B cell (primary cell): ENCODE measurements around the gene ASPG. TPM values are rescaled to one million over a fixed set of nuclear protein-coding genes. Genes with fewer than 3 reads are reported as not detected.

ENCODE experiments used
- ATAC-seq: fragments of 200-7000 bp; cut with Tn5 transposase; one replicate; pipeline ENCODE4 v1.10.0; 2021; ENCODE audit warnings: low read depth, mild to moderate bottlenecking, moderate number of reproducible peaks, moderate library complexity
- CTCF ChIA-PET: fragments of 350-600 bp; sonication (Branson Sonifier 250); formaldehyde crosslinking; loops from one replicate; lab custom pipeline; 2021; ENCODE audit warnings: antibody characterized with exemption, inconsistent platforms; lab: Charles Lee
- POLR2A ChIA-PET: fragments of 350-600 bp; sonication (Branson Sonifier 250); formaldehyde crosslinking; loops from one replicate; lab custom pipeline; 2021; ENCODE audit warnings: antibody characterized with exemption; lab: Charles Lee
- DNase-seq: peaks from one replicate; pipeline ENCODE4 v3.0.0; 2013
- H2AFZ ChIP-seq: 2 replicates; pipeline ENCODE4 v1.6.1; 2012; ENCODE audit warnings: mild to moderate bottlenecking, low read depth, low read length; ENCODE audit not compliant: insufficient read depth, poor library complexity, severe bottlenecking
- H3K27ac ChIP-seq, 2 donors: 1 replicate in 1 of 2; 2 replicates in 1 of 2; pipeline ENCODE4 v1.5.1; 2012 to 2013; ENCODE audit warnings: low read length in 2 of 2, mild to moderate bottlenecking in 2 of 2, moderate library complexity in 1 of 2
- H3K27me3 ChIP-seq, 4 experiments: fragments of 200-600 bp in 1 of 4; sonication (generic) in 1 of 4; replicated peaks in 1 of 4; 1 replicate in 2 of 4; 2 replicates in 2 of 4; pipeline versions ENCODE4 v1.6.1 to v1.7.0; 2013 to 2016; ENCODE audit warnings: low read length in 3 of 4, mild to moderate bottlenecking in 2 of 4, mixed read lengths in 1 of 4, moderate library complexity in 1 of 4; ENCODE audit not compliant: insufficient read depth in 4 of 4, control insufficient read depth in 3 of 4; ENCODE audit errors: control extremely low read depth in 1 of 4
- H3K36me3 ChIP-seq, 2 experiments: replicated peaks in 1 of 2; 1 replicate in 1 of 2; 2 replicates in 1 of 2; pipeline versions ENCODE4 v1.6.1 to v1.7.1; 2013; ENCODE audit warnings: low read length in 1 of 2; ENCODE audit not compliant: insufficient read depth in 2 of 2, control insufficient read depth in 1 of 2; ENCODE audit errors: control extremely low read depth in 1 of 2, extremely low read depth in 1 of 2
- H3K4me1 ChIP-seq, 2 donors: fragments of 200-600 bp in 1 of 2; sonication (generic) in 1 of 2; 1 replicate in 1 of 2; 2 replicates in 1 of 2; pipeline versions ENCODE4 v1.5.1 to v1.6.1; 2013 to 2017; ENCODE audit warnings: low read length in 2 of 2; ENCODE audit not compliant: control insufficient read depth in 2 of 2, insufficient read depth in 2 of 2
- H3K4me2 ChIP-seq: replicated peaks from 2 replicates; pipeline ENCODE3; 2012; ENCODE audit warnings: mild to moderate bottlenecking, low read depth, low read length; ENCODE audit not compliant: poor library complexity, severe bottlenecking
- H3K4me3 ChIP-seq, 5 experiments: fragments of 200-600 bp in 1 of 5; sonication (generic) in 1 of 5; 1 replicate in 3 of 5; 2 replicates in 2 of 5; pipeline versions ENCODE4 v1.5.1 to v1.7.0; 2011 to 2016; ENCODE audit warnings: low read length in 4 of 5, mild to moderate bottlenecking in 4 of 5, low read depth in 2 of 5, control low read depth in 1 of 5, moderate library complexity in 1 of 5; ENCODE audit not compliant: insufficient read depth in 1 of 5; ENCODE audit errors: control extremely low read depth in 1 of 5, extremely low read depth in 1 of 5
- H3K79me2 ChIP-seq: fragments of 200-600 bp; sonication (generic); one replicate; pipeline ENCODE4 v1.6.0; 2016; ENCODE audit warnings: low read length; ENCODE audit not compliant: control insufficient read depth, insufficient read depth
- H3K9ac ChIP-seq: fragments of 200-600 bp; sonication (generic); 2 replicates; pipeline ENCODE4 v1.6.1; 2017; ENCODE audit warnings: mild to moderate bottlenecking, low read length, moderate library complexity
- H3K9me3 ChIP-seq, 3 donors: one replicate each; pipeline versions ENCODE4 v1.6.1 to v1.7.1; 2013; ENCODE audit warnings: low read length in 2 of 3; ENCODE audit not compliant: control insufficient read depth in 2 of 3, insufficient read depth in 1 of 3; ENCODE audit errors: control extremely low read depth in 1 of 3
- H4K20me1 ChIP-seq: 2 replicates; pipeline ENCODE4 v1.6.0; 2012; ENCODE audit warnings: mild to moderate bottlenecking, low read length; ENCODE audit not compliant: insufficient read depth, control insufficient read depth, poor library complexity, severe bottlenecking
- H3K27ac Mint-ChIP-seq: one replicate; pipeline ENCODE4 v1.8.0; 2021; ENCODE audit warnings: mixed read lengths
- H3K27me3 Mint-ChIP-seq: one replicate; pipeline ENCODE4 v1.8.0; 2021; ENCODE audit warnings: mixed read lengths
- H3K4me1 Mint-ChIP-seq: one replicate; pipeline ENCODE4 v1.8.0; 2021; ENCODE audit warnings: mixed read lengths
- H3K4me3 Mint-ChIP-seq: one replicate; pipeline ENCODE4 v1.8.0; 2021; ENCODE audit warnings: mixed read lengths
- H3K9me3 Mint-ChIP-seq: one replicate; pipeline ENCODE4 v1.8.0; 2022; ENCODE audit warnings: mixed read lengths; ENCODE audit not compliant: insufficient read depth
- EZH2 ChIP-seq: IDR thresholded peaks from 2 replicates; pipeline ENCODE4 v1.6.1; 2012; ENCODE audit warnings: borderline replicate concordance, low read depth, mild to moderate bottlenecking, moderate library complexity, low read length; ENCODE audit not compliant: insufficient read depth, poor library complexity, severe bottlenecking
- WGBS: methylation state at CpG from one replicate; pipeline ENCODE4 v1.1.5; 2013; ENCODE audit warnings: missing lambda C conversion rate; ENCODE audit not compliant: insufficient coverage; 5-methylcytosine and 5-hydroxymethylcytosine counted together
- intact Hi-C: fragments of 100-400 bp; cut with micrococcal nuclease; formaldehyde crosslinking; loops from one replicate; pipeline ENCODE4 v1.10.0; 2022
- polyA plus RNA-seq: library from polyadenylated mRNA; depleted of rRNA; stranded (reverse); fragments of >200 nt; gene quantifications from 2 replicates; pipeline ENCODE4 v1.2.3, GENCODE V29; 2012
- total RNA-seq, 2 donors: library from RNA; stranded (reverse); fragments of 120-200 nt in 1 of 2; gene quantifications; 1 replicate in 1 of 2; 2 replicates in 1 of 2; pipeline versions ENCODE4 v1.2.3 to v1.2.4, GENCODE V29; 2013 to 2022
- TF ChIP-seq, protein P1 (sequence below): fragments of 200-600 bp; IDR thresholded peaks from one replicate; pipeline ENCODE4 v1.8.0; 2022; ENCODE audit warnings: antibody characterized with exemption, mild to moderate bottlenecking

Gene ASPG
- total and polyA plus RNA-seq, 2 donors (not counting 1 experiment from before 2014, with no cell fraction given) = not detected

DNA sequence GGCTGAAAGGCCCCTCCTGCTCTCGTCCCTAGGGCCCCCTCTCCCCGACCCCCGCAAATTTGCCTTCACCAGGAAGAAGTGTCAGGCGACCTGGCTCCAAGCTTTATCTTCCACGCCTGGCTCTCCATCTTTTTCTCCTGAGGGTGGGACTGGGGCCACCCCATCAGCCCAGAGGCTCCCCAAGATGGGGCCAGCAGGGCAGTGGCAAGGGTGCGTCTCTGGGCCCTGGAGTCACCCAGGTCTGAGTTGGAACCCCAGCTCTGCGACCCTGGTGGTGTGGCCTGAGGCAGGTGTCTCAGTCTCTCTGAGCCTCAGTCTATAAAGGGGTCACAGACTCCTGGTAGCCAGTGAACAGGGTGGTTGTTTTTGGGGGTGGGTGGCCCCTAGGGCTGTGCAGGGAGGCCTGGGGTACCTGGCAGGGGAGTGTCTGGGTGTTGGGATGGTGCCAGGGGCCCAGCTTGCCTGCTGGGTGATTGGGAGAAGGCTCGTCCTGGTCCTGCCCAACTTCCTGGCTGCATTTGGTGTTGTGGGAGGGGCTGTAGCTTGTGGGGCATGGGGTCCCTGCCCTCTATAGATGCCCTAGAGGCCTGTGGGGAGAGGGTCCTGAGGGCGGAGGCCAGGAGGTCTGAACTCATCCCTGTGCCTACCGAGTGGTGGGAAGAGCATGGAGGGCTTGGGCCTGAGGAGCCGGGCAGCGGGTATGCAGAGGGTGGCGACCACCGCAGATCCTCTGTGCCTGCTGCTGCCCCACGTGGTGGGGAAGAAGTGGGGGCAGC is 60.5 kb downstream of the ASPG start:
- Histone ChIP-seq H3K27ac (no peak overlapping the region), H3K4me2 (no peak overlapping the region), H4K20me1 (no peaks in the 10 kb centered on the region), H3K4me3 (no peak overlapping the region), H3K9ac (no peak overlapping the region), H2AFZ (no peak overlapping the region), H3K79me2 (no peaks in the 10 kb centered on the region), H3K27me3 (peaks cover 0 to 8% (median 0%) of the 10 kb centered on the region in 4 experiments), H3K4me1 (no peaks in the 10 kb centered on the region), H3K36me3 (no peaks in the 10 kb centered on the region), H3K9me3 (no peaks in the 10 kb centered on the region)
- DNase-seq (no peak), ATAC-seq (no peak)
- Mint-ChIP-seq H3K27ac (no peak overlapping the region), H3K9me3 (no peaks in the 10 kb centered on the region), H3K4me3 (no peak overlapping the region), H3K4me1 (no peaks in the 10 kb centered on the region), H3K27me3 (peaks cover 14% of the 10 kb centered on the region)
- intact Hi-C loops = no loop called here
- ChIA-PET CTCF (no interaction called here), POLR2A (no interaction called here)
- WGBS = 83% methylated on average over 15 of the region's 15 CpGs
- TF ChIP-seq, protein P1, sequence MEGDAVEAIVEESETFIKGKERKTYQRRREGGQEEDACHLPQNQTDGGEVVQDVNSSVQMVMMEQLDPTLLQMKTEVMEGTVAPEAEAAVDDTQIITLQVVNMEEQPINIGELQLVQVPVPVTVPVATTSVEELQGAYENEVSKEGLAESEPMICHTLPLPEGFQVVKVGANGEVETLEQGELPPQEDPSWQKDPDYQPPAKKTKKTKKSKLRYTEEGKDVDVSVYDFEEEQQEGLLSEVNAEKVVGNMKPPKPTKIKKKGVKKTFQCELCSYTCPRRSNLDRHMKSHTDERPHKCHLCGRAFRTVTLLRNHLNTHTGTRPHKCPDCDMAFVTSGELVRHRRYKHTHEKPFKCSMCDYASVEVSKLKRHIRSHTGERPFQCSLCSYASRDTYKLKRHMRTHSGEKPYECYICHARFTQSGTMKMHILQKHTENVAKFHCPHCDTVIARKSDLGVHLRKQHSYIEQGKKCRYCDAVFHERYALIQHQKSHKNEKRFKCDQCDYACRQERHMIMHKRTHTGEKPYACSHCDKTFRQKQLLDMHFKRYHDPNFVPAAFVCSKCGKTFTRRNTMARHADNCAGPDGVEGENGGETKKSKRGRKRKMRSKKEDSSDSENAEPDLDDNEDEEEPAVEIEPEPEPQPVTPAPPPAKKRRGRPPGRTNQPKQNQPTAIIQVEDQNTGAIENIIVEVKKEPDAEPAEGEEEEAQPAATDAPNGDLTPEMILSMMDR = no peak
- TF ChIP-seq EZH2 = no peak

DNA sequence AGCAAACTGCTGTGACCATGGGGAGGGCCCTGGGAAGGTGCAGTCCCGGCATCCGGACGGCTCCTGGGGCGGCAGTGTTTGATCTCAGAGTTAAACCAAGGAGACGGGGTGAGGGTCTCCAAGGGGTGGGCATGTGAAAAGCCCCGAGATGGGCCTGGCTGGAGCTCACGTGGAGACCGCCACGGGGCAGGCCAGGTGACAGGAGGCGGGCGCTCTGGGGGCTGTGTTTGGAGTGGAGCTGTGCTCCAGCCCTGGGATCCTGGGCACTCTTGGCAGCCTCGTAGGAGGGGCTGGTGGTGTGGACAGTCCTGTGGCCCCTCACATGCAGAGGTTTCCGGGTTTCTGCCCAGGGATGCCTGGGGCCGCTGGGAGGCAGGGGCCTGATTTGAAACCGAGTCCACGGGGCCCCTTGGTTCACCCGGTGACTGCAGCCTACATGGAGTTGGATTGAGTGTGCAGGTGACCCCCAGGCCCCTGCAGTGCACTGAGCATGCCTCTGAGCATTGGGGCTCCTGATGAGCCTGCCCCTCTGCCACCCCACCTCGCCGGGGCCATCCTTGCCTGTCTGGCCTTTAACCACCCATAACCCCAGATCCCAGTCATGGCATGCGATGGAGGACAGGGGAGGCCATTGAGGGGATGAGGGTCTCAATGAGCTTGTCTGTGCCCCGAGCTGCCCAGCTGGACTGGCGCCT is 61.3 kb downstream of the ASPG start:
- Histone ChIP-seq H3K4me1 (no peaks in the 10 kb centered on the region), H3K9ac (no peak overlapping the region), H3K4me2 (no peak overlapping the region), H2AFZ (no peak overlapping the region), H3K9me3 (no peaks in the 10 kb centered on the region), H3K27me3 (peaks cover 0 to 8% (median 0%) of the 10 kb centered on the region in 4 experiments), H3K79me2 (no peaks in the 10 kb centered on the region), H3K27ac (no peak overlapping the region), H3K36me3 (no peaks in the 10 kb centered on the region), H4K20me1 (no peaks in the 10 kb centered on the region), H3K4me3 (no peak overlapping the region)
- ATAC-seq (no peak), DNase-seq (no peak)
- intact Hi-C loops = no loop called here
- H3K4me1 Mint-ChIP-seq = no peaks in the 10 kb centered on the region
- no peak overlapping the region for H3K27ac Mint-ChIP-seq
- ChIA-PET POLR2A (no interaction called here), CTCF (no interaction called here)
- no peak overlapping the region for H3K4me3 Mint-ChIP-seq
- TF ChIP-seq, protein P1 = no peak
- TF ChIP-seq EZH2 = no peak
- 94% methylated on average over 19 of the region's 22 CpGs for WGBS
- no peaks in the 10 kb centered on the region for H3K9me3 Mint-ChIP-seq
- peaks cover 14% of the 10 kb centered on the region for H3K27me3 Mint-ChIP-seq
